Kidney (tissue), 14 donors: ENCODE results near the gene TCF12. TPM values are rescaled to one million over a fixed set of nuclear protein-coding genes. Genes with fewer than 3 reads are reported as not detected.

Experiments
- DNase-seq, 5 donors: peaks; one replicate each; pipeline ENCODE4 v3.0.0-alpha.2; 2013 to 2020
- FAIRE-seq: peaks from 2 replicates; lab custom pipeline; 2012; peaks lifted over from hg19 to GRCh38; lab: Jason Lieb, UNC
- H3K27ac ChIP-seq, 2 donors: one replicate each; pipeline ENCODE4 v1.7.0; 2013; ENCODE audit warnings: low read depth in 2 of 2, low read length in 2 of 2, inconsistent platforms in 1 of 2
- H3K27me3 ChIP-seq: one replicate; pipeline ENCODE4 v1.7.1; 2013; ENCODE audit warnings: low read length, inconsistent platforms; ENCODE audit not compliant: control insufficient read depth, insufficient read depth
- H3K36me3 ChIP-seq, 3 donors: one replicate each; pipeline versions ENCODE4 v1.7.0 to v1.7.1; 2013; ENCODE audit warnings: low read length in 3 of 3, control low read depth in 1 of 3, inconsistent platforms in 1 of 3; ENCODE audit not compliant: insufficient read depth in 3 of 3, control insufficient read depth in 2 of 3
- H3K4me1 ChIP-seq, 3 donors: one replicate each; pipeline versions ENCODE4 v1.7.0 to v1.7.1; 2013; ENCODE audit warnings: low read length in 3 of 3, inconsistent platforms in 1 of 3, low read depth in 1 of 3; ENCODE audit not compliant: control insufficient read depth in 2 of 3, insufficient read depth in 2 of 3
- H3K4me3 ChIP-seq, 3 donors: one replicate each; pipeline versions ENCODE4 v1.7.0 to v1.8.1; 2013; ENCODE audit warnings: low read length in 3 of 3, control low read depth in 1 of 3, inconsistent platforms in 1 of 3
- H3K9ac ChIP-seq, 3 donors: one replicate each; pipeline versions ENCODE4 v1.7.0 to v1.7.1; 2013; ENCODE audit warnings: low read length in 3 of 3, control low read depth in 1 of 3, inconsistent platforms in 1 of 3
- H3K9me3 ChIP-seq, 3 donors: one replicate each; pipeline versions ENCODE4 v1.7.0 to v1.7.1; 2013; ENCODE audit warnings: low read length in 3 of 3, control low read depth in 1 of 3, inconsistent platforms in 1 of 3; ENCODE audit not compliant: control insufficient read depth in 2 of 3, insufficient read depth in 1 of 3
- CTCF ChIP-seq: IDR thresholded peaks from 3 replicates; pipeline ENCODE4 v1.5.1; 2012; ENCODE audit warnings: mild to moderate bottlenecking, moderate library complexity, borderline replicate concordance; ENCODE audit not compliant: insufficient read depth; ENCODE audit errors: extremely low read depth
- intact Hi-C: fragments of 100-400 bp; cut with DNase I; formaldehyde crosslinking; loops from one replicate; pipeline ENCODE4 v1.11.1; 2022
- polyA plus RNA-seq: library from polyadenylated mRNA; stranded (reverse); fragments of 350-450 nt; fragmentation: Illumina TruSeq; extraction: RNeasy Lipid Tissue Mini Kit (QIAGEN cat#74804); gene quantifications from one replicate; pipeline ENCODE4 v1.2.3, GENCODE V29; 2014; ENCODE audit warnings: low read depth, low replicate concordance; ENCODE audit not compliant: insufficient read depth
- total RNA-seq: library from RNA; stranded (reverse); fragmentation: NEBNext Ultra II Directional; extraction: Animal tissue kit (Norgen Biotek cat#: 25700); gene quantifications from one replicate; pipeline ENCODE4 v1.2.1, GENCODE V29; 2021
- donor health status: control.
- donor health status: control.
- donor health status: control.
- donor health status: control.
- donor health status: control.
- donor health status: DM: yes; HTN: yes; CAD: no.
- donor health status: Normal renal cell carcinoma (clear cell type).

Gene TCF12
- total and polyA plus RNA-seq, 2 donors from 2014 or later, result 16.3 to 116 TPM

- DNase-seq, result no peak
- Histone ChIP-seq H3K4me3 (no peak overlapping the region), H3K9ac (no peak overlapping the region), H3K27ac (no peak overlapping the region), H3K27me3 (no peaks in the 10 kb centered on the region), H3K4me1 (peaks cover 0 to 30% (median 8%) of the 10 kb centered on the region in 3 donors), H3K9me3 (no peaks in the 10 kb centered on the region), H3K36me3 (no peaks in the 10 kb centered on the region)
- TF ChIP-seq CTCF, result no peak
- FAIRE-seq, result no peak
- intact Hi-C loops, result loop anchor here (10.0 kb wide), 1 partner anchor 222 kb away; no protein-coding TSS in a partner anchor
Measured at GRCh38 chr15:56982987-56983386, 64.5 kb downstream of the TCF12 start.

GRCh38 chr15:56984681-56985481 is 66.4 kb downstream of the TCF12 start:
- DNase-seq (peak in 2 of 5 donors; percentile 20 to 49), FAIRE-seq (no peak)
- Histone ChIP-seq H3K27ac (no peak overlapping the region), H3K9ac (no peak overlapping the region), H3K4me3 (no peak overlapping the region), H3K27me3 (no peaks in the 10 kb centered on the region), H3K9me3 (no peaks in the 10 kb centered on the region), H3K4me1 (peaks cover 5 to 42% (median 14%) of the 10 kb centered on the region in 3 donors), H3K36me3 (no peaks in the 10 kb centered on the region)
- no peak for TF ChIP-seq CTCF
- intact Hi-C loops, result loop anchor here (10.0 kb wide), 1 partner anchor 220 kb away; no protein-coding TSS in a partner anchor

- Histone ChIP-seq H3K9ac (no peak overlapping the region), H3K4me3 (no peak overlapping the region), H3K36me3 (no peaks in the 10 kb centered on the region), H3K27ac (no peak overlapping the region), H3K9me3 (no peaks in the 10 kb centered on the region), H3K4me1 (peaks cover 5 to 37% (median 11%) of the 10 kb centered on the region in 3 donors), H3K27me3 (no peaks in the 10 kb centered on the region)
- no peak for DNase-seq
- no peak for FAIRE-seq
- TF ChIP-seq CTCF, result no peak
- intact Hi-C loops, result loop anchor here (10.0 kb wide), 1 partner anchor 219 kb away; no protein-coding TSS in a partner anchor
Measured at GRCh38 chr15:56985856-56986255, 67.4 kb downstream of the TCF12 start.
